Natural killer cell treated with Interleukin-12 subunit alpha and Interleukin-12 subunit beta and Interleukin-15 and Interleukin-18, amount 100 ng/mL, for 72 hours (primary cell): ENCODE measurements around the gene PFDN1. TPM values are rescaled to one million over a fixed set of nuclear protein-coding genes. Genes with fewer than 3 reads are reported as not detected.

ENCODE experiments used
- ATAC-seq, 2 donors: fragments of 150-1000 bp; cut with Tn5 transposase in 1 of 2; sonication (Bioruptor Pico), chemical (Tn5 transposase) in 1 of 2; 2 replicates each; pipeline ENCODE4 v1.10.0; 2021
- DNase-seq: peaks from one replicate; pipeline ENCODE4 v3.0.0; 2022; ENCODE audit warnings: low spot score
- H3K27ac Mint-ChIP-seq, 2 donors: 1 replicate in 1 of 2; 2 replicates in 1 of 2; pipeline ENCODE4 v1.8.0; 2022; ENCODE audit warnings: mixed read lengths in 2 of 2, mild to moderate bottlenecking in 1 of 2, moderate library complexity in 1 of 2
- H3K27me3 Mint-ChIP-seq, 2 donors: 1 replicate in 1 of 2; 2 replicates in 1 of 2; pipeline ENCODE4 v1.8.0; 2022; ENCODE audit warnings: mixed read lengths in 2 of 2
- H3K36me3 Mint-ChIP-seq: one replicate; pipeline ENCODE4 v1.8.0; 2022; ENCODE audit warnings: mixed read lengths
- H3K4me1 Mint-ChIP-seq, 2 donors: 1 replicate in 1 of 2; 2 replicates in 1 of 2; pipeline ENCODE4 v1.8.0; 2022; ENCODE audit warnings: low read depth in 2 of 2, mixed read lengths in 2 of 2, mild to moderate bottlenecking in 1 of 2
- H3K4me3 Mint-ChIP-seq: one replicate; pipeline ENCODE4 v1.8.0; 2022; ENCODE audit warnings: mixed read lengths
- H3K9me3 Mint-ChIP-seq: 2 replicates; pipeline ENCODE4 v1.8.0; 2022; ENCODE audit warnings: mixed read lengths
- total RNA-seq, 2 donors: library from RNA; stranded (reverse); gene quantifications; one replicate each; pipeline ENCODE4 v1.2.3, GENCODE V29; 2022

PFDN1 gene
- total RNA-seq, 2 donors from 2014 or later, result 49.8 to 62.2 TPM

DNA sequence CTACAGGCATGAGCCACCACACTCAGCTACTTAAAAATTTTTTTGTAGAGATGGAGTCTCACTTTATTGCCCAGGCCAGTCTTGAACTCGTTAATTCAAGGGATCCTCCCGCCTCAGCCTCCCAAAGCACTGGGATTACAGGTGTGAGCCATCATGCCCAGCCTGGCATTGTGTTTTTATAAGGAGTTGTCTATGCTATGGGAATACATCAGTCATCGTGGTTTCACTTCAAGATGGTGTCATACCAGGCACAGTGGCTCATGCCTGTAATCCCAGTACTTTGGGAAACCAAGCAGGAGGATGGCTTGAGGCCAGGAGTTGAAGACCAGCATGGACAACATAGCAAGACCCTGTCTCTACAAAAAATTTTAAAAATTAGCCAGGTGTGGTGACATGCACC lies 78.2 kb downstream of the PFDN1 start:
- H3K27me3 Mint-ChIP-seq, result peaks cover 0 to 9% of the 10 kb centered on the region in 2 donors
- DNase-seq (no peak), ATAC-seq (no peak)
- H3K27ac Mint-ChIP-seq, result no peak overlapping the region
- H3K4me3 Mint-ChIP-seq, result no peak overlapping the region
- no peaks in the 10 kb centered on the region for H3K9me3 Mint-ChIP-seq
- H3K4me1 Mint-ChIP-seq, result peaks cover 5 to 9% of the 10 kb centered on the region in 2 donors
- no peaks in the 10 kb centered on the region for H3K36me3 Mint-ChIP-seq

DNA sequence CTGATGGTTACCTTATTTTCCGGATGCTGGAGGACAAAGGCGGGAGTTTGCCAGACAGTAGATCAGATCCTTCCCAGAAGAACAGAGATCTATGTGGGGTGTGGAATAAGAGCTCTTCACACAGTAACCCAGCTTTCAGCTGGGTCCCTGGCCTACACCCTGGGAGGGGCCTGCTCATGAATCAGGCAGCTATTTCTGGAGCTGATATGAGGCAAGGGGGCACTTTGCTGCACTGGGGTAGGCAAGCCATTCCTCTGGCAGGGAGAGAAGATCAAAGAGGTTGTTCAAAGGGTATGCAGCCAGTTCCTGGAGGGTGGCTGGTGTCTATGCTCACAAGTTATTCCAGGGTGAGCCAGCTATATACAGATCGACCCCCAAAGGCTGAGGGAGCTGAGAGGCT lies 79.3 kb downstream of the PFDN1 start:
- H3K27me3 Mint-ChIP-seq, result peaks cover 0 to 11% of the 10 kb centered on the region in 2 donors
- no peaks in the 10 kb centered on the region for H3K36me3 Mint-ChIP-seq
- H3K4me1 Mint-ChIP-seq, result peaks cover 2 to 9% of the 10 kb centered on the region in 2 donors
- no peak overlapping the region for H3K27ac Mint-ChIP-seq
- no peak overlapping the region for H3K4me3 Mint-ChIP-seq
- no peaks in the 10 kb centered on the region for H3K9me3 Mint-ChIP-seq
- ATAC-seq (no peak), DNase-seq (no peak)

DNA sequence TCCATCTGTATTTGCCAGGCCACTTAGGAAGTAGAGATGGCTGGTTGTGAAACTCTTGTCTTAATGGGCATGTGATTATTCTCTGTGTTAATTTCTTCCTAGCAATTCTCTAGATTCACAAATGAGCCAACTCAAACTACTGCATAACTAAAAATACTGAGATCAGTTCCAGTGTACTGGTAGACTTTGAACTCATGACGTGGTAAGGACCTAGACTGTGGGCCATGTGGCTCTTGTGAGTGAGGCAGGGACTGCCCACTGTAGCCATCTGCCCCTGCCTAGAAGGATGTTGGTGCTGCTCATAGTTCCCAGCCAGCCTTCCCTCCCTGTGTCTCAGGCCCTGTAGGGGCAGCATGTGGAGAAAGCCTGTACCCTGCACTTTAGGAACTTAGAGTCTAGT lies 80.5 kb downstream of the PFDN1 start:
- no peaks in the 10 kb centered on the region for H3K36me3 Mint-ChIP-seq
- peaks cover 2 to 9% of the 10 kb centered on the region in 2 donors for H3K4me1 Mint-ChIP-seq
- DNase-seq, result no peak

DNA sequence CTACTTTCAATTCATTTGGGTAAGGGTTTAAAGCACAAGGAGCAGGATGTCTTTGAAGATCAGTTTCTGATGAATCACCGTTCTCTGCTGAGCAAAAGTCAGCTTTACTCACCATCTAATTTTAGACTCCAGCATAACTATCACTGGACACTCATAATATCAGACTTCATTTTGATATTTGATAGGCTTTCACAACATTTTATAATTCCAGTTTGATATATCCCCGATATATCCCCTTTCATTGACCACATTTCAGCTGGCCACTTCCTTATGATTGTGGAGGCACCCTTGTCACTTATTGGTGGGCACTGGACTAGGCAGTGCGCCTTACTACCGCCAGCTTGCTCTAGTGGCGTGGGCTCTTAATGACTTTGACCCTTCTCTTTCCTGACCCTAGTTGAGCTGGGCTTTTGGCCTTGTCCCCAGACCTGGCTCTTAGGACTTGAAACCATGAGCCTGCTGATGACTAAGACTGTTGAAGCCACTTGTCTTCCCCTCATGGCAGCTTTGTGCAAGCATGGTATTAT lies 81.1 kb downstream of the PFDN1 start:
- Mint-ChIP-seq H3K27ac (no peak overlapping the region), H3K27me3 (peaks cover 0 to 11% of the 10 kb centered on the region in 2 donors), H3K4me3 (no peak overlapping the region), H3K9me3 (no peaks in the 10 kb centered on the region), H3K4me1 (peaks cover 2 to 9% of the 10 kb centered on the region in 2 donors), H3K36me3 (no peaks in the 10 kb centered on the region)
- ATAC-seq (no peak), DNase-seq (no peak)

More for the DNA sequence above, 80.5 kb downstream of the PFDN1 start:
- no peak for ATAC-seq
- Mint-ChIP-seq H3K27me3 (peaks cover 0 to 11% of the 10 kb centered on the region in 2 donors), H3K4me3 (no peak overlapping the region), H3K9me3 (no peaks in the 10 kb centered on the region), H3K27ac (no peak overlapping the region)

DNA sequence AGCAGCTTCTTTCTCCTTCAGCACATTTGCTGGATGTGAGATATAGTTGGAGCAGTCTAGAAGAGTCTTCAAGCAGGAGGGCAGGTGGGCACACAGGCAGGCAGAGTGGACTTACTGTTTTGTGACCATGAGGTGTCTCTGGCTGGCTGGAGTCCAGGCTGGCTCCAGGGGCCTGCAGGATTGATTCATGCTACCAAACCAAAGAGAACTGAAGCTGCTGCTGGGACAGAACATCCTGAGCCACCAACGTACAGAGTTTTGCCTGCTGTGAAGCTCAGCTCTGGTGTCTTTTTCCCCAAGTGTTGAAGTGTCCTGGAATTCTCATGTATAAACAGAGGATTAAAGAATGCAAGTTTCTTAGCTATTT lies 82.2 kb downstream of the PFDN1 start:
- Mint-ChIP-seq H3K4me1 (peaks cover 2 to 10% of the 10 kb centered on the region in 2 donors), H3K27me3 (peaks cover 0 to 9% of the 10 kb centered on the region in 2 donors), H3K9me3 (no peaks in the 10 kb centered on the region), H3K36me3 (no peaks in the 10 kb centered on the region), H3K27ac (no peak overlapping the region), H3K4me3 (no peak overlapping the region)
- ATAC-seq (no peak), DNase-seq (no peak)

GRCh38 chr5:140220032-140220697 lies 82.7 kb downstream of the PFDN1 start:
- no peak overlapping the region for H3K27ac Mint-ChIP-seq
- H3K4me3 Mint-ChIP-seq, result no peak overlapping the region
- no peak for ATAC-seq

GRCh38 chr5:140219068-140219991 lies 83.6 kb downstream of the PFDN1 start:
- Mint-ChIP-seq H3K4me3 (no peak overlapping the region), H3K9me3 (no peaks in the 10 kb centered on the region), H3K27me3 (peaks cover 0 to 12% of the 10 kb centered on the region in 2 donors), H3K27ac (no peak overlapping the region), H3K36me3 (no peaks in the 10 kb centered on the region), H3K4me1 (peaks cover 13 to 22% of the 10 kb centered on the region in 2 donors)
- no peak for ATAC-seq
- DNase-seq, result no peak

More at GRCh38 chr5:140220032-140220697, 82.7 kb downstream of the PFDN1 start:
- Mint-ChIP-seq H3K27me3 (peaks cover 0 to 12% of the 10 kb centered on the region in 2 donors), H3K9me3 (no peaks in the 10 kb centered on the region), H3K4me1 (peaks cover 5 to 14% of the 10 kb centered on the region in 2 donors), H3K36me3 (no peaks in the 10 kb centered on the region)
- DNase-seq, result no peak

DNA sequence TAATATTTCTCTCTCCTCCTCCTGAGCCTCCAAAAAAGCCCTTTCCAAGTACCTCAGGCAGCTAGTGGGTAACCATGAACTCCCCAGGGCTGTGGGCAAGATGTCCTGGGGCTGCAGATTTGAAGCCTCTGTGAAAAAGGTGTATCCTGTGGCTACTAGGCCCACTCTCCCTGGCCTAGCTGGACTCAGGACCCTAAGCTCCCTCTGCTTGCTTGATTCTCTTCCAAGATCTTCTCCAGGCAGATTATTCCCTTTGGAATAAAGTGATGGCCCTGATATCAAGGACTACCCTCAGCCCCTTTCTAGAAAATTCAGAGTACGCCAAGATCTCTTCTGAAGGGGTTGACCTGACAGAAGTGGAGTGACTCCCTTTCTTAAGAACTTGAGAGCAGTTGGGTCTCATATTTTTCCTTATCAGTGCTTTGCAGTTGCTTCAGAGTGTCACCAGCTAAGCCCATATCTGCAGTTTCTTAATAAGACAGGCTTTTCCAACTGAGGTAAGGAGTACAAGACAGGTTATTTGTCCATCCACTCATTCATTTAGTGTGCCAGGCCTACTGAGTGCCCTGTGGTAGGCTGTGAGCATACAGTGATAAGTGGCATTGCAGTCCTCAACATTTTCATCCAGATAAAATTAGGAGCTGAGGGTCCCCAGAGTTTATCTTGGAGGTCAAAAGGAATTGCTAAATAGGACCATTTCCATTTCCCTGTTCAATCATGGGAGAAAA lies 85.4 kb downstream of the PFDN1 start:
- H3K27me3 Mint-ChIP-seq, result peaks cover 0 to 8% of the 10 kb centered on the region in 2 donors
- no peak for ATAC-seq
- DNase-seq, result no peak
- H3K9me3 Mint-ChIP-seq, result no peaks in the 10 kb centered on the region
- H3K36me3 Mint-ChIP-seq, result no peaks in the 10 kb centered on the region
- H3K4me3 Mint-ChIP-seq, result no peak overlapping the region
- peaks cover 20 to 24% of the 10 kb centered on the region in 2 donors for H3K4me1 Mint-ChIP-seq
- H3K27ac Mint-ChIP-seq, result no peak overlapping the region

DNA sequence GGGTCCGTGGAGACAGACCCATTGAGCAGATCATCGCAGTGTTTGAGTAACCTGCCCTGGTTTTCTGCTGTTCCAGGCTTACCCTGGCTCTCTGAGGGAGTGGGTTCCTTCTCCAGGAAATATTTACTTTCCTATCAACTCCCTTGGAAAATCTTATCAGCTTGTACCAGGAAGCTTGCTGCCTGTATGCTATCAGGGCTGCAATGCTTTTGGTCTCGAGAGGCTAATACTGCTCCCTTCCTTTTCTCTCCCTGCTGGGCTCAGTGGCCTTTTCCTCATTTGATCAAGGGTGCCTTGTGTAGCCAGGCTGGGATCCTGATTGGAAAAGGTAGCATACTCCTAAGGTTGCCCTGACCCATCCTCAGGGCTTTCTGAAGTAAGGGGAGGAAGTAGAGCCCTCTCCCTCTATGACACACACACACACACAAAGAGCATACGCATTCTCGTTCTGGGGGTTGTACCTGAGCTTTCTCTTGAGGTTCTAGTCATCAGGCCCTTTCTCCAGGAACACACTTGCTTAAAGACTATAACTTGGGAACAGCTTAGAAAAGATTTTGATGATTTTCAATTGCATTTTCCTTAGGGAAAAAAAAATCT lies 86.3 kb downstream of the PFDN1 start:
- no peak overlapping the region for H3K27ac Mint-ChIP-seq
- no peak overlapping the region for H3K4me3 Mint-ChIP-seq
- DNase-seq (no peak), ATAC-seq (no peak)
- no peaks in the 10 kb centered on the region for H3K36me3 Mint-ChIP-seq
- peaks cover 20 to 24% of the 10 kb centered on the region in 2 donors for H3K4me1 Mint-ChIP-seq
- H3K9me3 Mint-ChIP-seq, result no peaks in the 10 kb centered on the region
- H3K27me3 Mint-ChIP-seq, result peaks cover 0 to 8% of the 10 kb centered on the region in 2 donors

DNA sequence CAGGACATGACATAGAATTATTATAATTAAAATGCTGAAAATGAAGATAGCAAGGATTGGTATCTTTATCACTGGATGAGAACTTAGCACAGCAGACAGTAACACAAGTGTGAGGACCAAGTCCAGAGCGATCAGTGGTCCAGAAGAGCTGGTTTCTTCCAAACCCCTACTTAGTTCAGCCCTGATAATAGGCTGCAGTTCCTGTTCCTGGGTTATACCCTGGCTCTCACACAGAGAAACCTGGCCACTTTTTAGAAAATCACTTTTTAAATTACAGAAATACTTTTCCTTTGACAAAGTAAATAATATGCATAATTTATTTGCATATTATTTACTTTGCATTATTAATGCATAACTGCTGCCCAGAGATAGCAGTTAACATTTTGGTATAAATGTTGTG lies 87.6 kb downstream of the PFDN1 start:
- ATAC-seq (no peak), DNase-seq (no peak)
- Mint-ChIP-seq H3K4me1 (peaks cover 20% of the 10 kb centered on the region in 2 donors), H3K4me3 (no peak overlapping the region), H3K9me3 (no peaks in the 10 kb centered on the region), H3K36me3 (no peaks in the 10 kb centered on the region), H3K27ac (no peak overlapping the region), H3K27me3 (peaks cover 0 to 5% of the 10 kb centered on the region in 2 donors)

- H3K4me3 Mint-ChIP-seq, result no peak overlapping the region
- peaks cover 0 to 9% of the 10 kb centered on the region in 2 donors for H3K27me3 Mint-ChIP-seq
- ATAC-seq, result peak in 1 of 2 donors; percentile 48
Measured at GRCh38 chr5:140214831-140215230, 88.1 kb downstream of the PFDN1 start.

DNA sequence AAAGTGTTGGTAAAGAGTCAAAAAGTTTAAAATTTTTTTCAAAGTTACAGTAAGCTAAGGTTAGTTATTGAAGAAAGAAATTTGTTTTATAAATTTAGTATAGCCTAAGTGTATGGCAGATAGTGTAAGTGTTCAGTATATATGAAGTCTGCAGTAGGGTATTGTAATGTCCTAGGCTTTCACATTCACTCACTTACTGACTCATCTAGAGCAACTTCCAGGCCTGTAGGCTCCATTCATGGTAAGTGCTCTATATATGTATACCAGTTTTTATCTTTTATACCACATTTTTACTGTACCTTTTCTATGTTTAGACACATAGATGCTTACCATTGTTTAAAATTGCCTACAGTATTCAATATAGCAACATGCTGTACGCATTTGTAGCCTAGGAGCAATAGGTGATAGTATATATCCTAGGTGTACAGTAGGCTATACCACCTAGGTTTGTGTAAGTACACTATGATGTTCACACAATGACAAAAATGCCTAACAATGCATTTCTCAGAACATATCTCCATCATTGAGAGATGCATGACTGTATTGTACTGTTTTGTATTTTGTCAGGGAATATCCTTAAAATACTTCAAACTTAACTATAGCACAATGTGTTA lies 89.4 kb downstream of the PFDN1 start:
- Mint-ChIP-seq H3K4me1 (peaks cover 15 to 18% of the 10 kb centered on the region in 2 donors), H3K27me3 (peaks cover 0 to 9% of the 10 kb centered on the region in 2 donors), H3K36me3 (no peaks in the 10 kb centered on the region), H3K9me3 (no peaks in the 10 kb centered on the region), H3K4me3 (no peak overlapping the region), H3K27ac (no peak overlapping the region)
- DNase-seq, result no peak
- peak; percentile 48 to 80 for ATAC-seq

More at GRCh38 chr5:140214831-140215230, 88.1 kb downstream of the PFDN1 start:
- Mint-ChIP-seq H3K27ac (no peak overlapping the region), H3K4me1 (peaks cover 15 to 18% of the 10 kb centered on the region in 2 donors), H3K36me3 (no peaks in the 10 kb centered on the region), H3K9me3 (no peaks in the 10 kb centered on the region)
- no peak for DNase-seq

DNA sequence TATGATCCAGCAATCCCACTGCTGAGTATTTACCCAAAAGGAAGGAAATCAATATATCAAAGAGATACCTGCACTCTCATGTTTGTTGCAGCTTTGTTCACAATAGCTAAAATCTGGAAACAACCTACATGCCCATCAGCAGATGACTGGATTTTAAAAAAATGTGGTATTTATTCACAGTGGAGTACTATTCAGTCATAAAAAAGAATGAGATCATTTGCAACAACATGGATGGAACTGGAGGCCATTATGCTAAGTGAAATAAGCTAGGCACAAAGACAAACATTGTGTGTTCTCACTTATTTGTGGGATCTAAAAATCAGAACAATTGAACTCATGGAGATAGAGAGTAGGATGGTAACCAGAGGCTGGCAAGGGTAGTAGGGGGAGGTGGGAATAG lies 94.8 kb downstream of the PFDN1 start:
- Mint-ChIP-seq H3K27me3 (peaks cover 6 to 13% of the 10 kb centered on the region in 2 donors), H3K9me3 (no peaks in the 10 kb centered on the region), H3K27ac (no peak overlapping the region), H3K36me3 (no peaks in the 10 kb centered on the region), H3K4me1 (peaks cover 5 to 8% of the 10 kb centered on the region in 2 donors), H3K4me3 (no peak overlapping the region)
- DNase-seq (no peak), ATAC-seq (no peak)
